NCI-H1694 treated with DMSO at 0.1 percent for 48 hours (cell line): Measurements from ENCODE around the gene IFRD2.

Experiments
- DNase-seq: peaks from one replicate; lab custom pipeline; 2025; lab: John Stamatoyannopoulos, UW

IFRD2 gene

DNA sequence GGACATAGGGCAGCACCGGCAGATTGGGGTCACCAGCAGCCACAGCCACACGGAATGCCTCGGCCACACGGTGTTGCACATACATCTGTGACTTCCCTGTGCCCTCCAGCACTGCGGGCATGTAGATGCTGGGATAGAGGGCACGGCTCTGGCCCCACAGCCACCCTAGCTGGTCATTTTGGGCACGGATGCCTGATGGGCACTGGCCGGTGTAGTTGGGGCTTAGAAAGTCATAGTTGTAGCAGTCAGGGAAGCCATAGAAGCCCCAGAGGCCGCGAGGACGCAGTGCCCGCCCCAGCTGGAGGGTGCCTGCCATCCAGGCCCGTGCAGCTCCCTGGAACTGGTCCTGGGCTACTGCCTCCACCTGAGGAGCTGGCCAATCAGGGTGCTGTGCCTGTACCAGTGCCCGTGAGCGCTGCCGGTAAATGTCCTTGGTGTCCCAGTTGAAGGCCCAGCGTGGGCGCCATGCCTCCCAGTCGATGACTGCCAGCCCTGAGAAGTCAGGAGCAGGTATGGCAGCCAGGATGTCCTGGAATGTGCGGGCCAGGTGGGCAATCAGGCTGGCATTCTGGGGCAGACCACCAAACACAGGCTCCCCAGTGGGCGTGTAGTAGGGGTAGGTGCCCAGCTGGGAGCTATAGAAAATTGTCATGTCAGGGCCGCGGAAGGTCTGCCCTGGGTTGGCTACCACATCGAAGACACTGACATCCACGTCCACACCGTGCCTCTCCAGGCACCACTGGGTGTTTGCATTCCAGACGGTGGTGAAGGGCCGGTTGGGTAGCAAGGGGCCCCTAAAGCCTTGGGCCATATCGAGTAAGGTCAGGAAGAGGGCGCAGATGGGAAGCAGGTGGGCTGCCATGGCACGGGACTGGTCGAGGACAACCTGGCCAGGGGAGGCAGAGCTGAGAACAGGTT is 10.1 kb upstream of the IFRD2 start:
- DNase-seq: no peak

DNA sequence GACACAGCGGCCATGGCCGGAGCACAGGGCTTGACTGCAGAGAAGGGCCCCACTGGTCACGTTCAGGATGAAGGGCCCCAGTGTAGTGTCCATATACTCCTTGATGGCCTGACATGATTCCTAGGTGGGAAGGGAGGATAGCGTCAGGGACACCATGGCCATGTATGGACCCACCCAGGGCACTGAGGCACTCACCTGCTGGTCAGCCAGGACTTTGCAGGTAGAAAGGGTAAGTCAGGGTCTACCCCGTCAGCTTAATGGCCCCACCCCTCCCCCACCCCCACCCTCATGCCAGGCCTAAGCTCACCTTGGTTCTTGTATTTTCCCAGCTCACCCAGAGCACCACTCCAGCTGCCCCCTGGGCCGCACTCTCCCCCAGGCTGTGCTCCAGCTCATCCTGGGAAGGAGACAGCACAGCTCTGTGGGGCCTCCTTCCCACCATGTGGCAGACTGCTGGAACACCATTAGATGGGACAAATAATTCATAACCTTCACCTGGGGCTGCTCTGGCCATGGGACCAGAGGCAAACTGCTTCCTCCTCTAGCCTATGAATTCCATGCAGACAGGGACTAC is 8.5 kb upstream of the IFRD2 start:
- DNase-seq: no peak

DNA sequence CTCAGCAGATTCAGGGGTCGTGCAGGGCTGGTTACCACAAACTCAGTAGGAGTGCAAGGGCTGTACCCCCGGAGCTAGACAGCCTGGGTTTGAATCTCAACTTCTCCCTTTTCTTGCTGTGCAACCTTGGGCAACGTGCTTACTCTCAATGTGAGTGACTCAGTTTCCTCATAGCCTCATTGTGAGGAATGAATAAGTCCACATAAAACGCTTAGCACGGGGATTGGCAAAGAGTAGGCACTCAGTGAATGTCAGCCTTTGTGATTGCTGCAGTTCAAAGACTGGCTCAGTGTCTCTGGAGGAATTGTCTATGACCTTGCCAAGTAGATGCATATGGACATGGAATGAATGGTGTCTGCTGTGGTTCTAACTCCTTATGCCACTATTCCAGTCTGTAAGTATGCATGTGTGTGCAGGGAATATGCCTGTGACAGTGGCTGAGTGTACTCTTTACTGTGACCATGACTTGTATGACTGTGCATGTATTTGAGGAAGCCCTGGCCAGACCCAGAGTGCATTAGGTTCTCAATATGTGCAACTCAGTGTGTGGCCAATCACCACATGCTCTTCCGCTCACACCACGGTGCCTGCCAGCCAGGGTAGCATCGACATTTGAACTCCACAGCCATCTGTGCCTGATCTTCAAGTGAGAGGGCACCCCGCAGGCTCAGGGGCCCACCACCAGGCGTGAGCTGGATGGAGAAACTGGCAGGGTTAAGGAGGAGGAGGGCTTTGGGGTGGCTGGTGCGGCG is 7.9 kb upstream of the IFRD2 start:
- DNase-seq: no peak

DNA sequence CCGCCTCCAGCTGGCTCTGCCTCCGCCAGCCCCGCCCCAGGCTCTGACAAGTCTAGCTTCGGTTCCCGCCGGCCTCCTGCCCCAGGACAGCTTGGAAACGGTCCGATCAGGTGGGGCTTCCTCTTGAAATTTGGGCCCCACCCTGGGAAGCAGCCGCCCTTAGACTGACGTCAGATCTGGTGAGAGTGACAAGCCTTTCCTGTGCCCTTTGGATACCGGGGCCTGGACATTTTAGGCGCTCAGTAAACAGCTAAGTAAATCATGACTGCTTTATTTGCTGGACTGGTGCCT is 7.4 kb upstream of the IFRD2 start:
- no peak for DNase-seq

GRCh38 chr3:50298836-50299637 is 6.8 kb upstream of the IFRD2 start, which contains the start of the genes HYAL3 and NAA80:
Gene HYAL3 (minus strand): TSS chr3:50299405. CDS start chr3:50295602, 3,803 bp downstream.
Gene NAA80 (minus strand): TSS chr3:50299405. CDS start chr3:50297463, 1,942 bp downstream.
- DNase-seq: peak; percentile 78

GRCh38 chr3:50297896-50298725 is 5.9 kb upstream of the IFRD2 start:
- no peak for DNase-seq

- DNase-seq: no peak
Measured at GRCh38 chr3:50297384-50297775, 5.2 kb upstream of the IFRD2 start.

- no peak for DNase-seq
Measured at GRCh38 chr3:50296721-50297383, 4.6 kb upstream of the IFRD2 start.

DNA sequence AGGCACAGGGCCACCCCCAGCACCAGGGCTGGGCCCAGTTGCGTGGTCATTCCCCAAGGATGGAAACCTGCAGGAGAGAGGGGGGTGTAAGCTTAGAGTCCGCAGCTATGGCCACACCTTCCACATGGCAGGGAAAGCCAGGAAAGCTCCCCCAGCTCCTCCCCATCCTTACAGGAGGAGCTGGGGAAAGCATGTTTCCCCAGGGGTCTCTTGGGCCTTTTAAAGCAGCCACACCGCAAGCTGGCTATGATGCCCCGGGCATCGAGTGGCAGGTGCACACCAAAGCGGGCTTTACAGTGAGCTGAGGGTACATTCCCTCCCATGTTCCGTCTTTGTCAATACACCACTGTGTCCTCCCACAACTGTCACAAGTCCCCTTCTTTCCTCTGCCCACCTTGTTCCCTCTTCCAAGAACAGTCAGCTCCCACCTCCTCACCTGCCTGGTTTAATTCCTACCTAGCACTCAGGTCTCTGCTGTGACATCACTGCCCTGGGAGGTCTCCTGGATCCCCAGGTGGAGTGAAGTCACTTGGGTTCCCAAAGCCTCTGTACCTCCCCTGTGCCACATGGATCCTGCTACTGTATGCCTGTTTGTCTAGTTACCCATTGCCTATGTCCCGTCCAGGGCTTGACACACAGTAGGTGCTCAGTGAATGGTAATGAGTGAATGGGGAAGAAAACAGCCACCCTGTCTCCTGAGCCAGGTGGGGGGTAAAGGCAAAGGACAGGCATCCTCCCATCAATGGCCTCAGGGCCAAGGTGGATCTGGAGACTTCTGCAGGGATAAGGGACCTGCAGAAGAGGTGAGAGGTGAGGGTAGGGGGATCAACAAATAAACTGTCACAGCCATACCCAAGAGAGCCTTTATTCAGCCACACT is 3.6 kb upstream of the IFRD2 start:
- no peak for DNase-seq

DNA sequence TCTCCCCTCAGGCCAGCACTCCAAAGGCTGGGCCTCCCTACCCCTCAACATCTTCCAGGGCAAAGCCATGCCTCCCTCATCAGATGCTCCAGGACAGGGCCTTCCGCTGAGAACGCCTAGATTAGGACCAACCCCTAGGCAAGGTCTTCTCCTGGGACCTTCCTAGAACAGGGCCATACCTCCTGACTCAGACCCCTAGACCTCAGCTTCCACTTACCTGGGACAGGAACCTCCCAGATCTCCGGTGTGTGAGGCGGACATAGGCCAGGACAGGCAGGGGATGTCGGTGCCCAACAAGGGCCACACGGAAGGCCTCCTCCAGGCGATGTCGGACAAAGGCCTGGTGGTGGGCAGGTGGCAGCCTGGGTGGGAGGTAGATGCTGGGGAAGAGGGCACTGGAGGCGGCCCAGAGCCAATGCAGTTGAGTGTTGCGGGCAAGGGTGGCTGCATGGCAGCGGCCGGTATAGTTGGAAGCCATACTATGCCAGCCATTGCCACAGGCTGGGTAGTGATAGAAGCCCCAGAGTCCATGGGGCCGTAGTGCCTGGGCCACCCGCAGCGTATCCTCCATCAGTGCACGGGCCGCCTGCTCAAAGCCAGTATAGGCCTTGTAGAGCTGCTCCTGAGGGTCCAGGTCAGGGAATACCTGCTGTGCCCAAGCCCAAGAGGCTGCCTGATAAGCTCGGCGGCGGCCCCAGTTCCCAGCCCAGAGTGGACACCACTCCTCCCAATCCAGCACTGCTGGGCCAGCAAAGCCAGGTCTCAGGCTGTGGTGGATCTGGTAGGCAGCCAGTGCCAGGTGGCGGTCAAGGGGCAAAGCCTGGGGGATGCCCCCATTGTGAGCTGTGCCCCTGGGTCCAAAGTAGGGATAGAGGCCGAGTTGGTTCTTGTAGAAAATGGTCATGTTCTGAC is 2.5 kb upstream of the IFRD2 start:
- DNase-seq: no peak

- no peak for DNase-seq
Measured at GRCh38 chr3:50294089-50294488, 1.9 kb upstream of the IFRD2 start.

- no peak for DNase-seq
Measured at GRCh38 chr3:50293079-50293801, 1.0 kb upstream of the IFRD2 start.

DNA sequence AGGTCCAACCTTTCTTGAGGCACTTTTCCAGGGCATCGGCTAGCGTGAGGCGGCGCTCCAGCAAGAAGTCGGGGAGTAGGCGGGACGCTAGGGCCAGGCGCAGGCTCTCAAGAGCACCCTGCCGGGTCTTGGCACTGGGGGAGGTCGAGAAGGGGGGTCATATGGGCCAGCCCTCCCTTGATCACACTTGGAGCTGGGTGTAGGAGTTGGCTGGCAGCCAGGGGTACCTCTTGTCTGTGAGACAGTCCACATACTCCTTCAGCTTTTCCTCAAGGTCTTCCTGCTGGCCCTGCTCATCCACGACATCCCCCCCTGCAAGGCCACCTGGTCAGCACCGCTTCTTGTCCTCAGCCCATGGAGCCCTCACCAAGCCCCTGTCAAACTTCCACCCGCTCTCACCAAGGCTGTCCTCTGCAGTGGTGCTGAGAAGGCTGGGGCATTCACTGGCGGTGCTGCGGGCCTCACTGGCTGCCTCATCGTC is 2.0 kb downstream of the IFRD2 start:
- no peak for DNase-seq

GRCh38 chr3:50289130-50289529 is 3.1 kb downstream of the IFRD2 start:
- DNase-seq: no peak

DNA sequence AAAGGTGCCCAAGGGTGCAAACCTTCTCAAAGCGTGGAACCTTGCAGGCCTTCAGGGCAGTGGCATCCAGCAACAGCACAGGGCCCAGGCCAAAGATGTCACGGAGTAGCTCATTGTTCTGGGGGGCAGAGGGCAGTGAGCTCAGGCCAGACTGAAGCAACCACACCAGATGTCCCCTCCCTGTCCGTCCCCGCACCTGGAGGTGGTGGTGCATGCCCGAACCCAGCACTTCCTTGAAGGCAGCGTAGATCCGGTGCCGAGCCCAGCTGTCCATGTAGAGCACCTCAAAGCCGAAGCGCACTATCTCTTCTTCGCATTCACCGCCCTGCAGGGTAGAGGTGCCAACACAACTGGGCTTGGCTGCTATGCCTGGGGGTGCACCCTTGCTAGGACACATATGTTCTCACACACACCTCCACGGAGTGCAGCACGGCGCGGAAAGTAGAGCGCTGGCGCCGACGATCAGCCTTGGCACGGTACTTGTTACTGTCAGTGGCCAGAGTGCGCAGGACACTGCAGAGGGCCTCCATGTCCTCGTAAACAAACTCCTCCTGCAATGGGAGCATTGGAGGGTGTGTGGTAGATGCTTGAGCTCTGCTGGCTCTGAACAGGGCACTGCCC is 3.7 kb downstream of the IFRD2 start:
- DNase-seq: no peak

DNA sequence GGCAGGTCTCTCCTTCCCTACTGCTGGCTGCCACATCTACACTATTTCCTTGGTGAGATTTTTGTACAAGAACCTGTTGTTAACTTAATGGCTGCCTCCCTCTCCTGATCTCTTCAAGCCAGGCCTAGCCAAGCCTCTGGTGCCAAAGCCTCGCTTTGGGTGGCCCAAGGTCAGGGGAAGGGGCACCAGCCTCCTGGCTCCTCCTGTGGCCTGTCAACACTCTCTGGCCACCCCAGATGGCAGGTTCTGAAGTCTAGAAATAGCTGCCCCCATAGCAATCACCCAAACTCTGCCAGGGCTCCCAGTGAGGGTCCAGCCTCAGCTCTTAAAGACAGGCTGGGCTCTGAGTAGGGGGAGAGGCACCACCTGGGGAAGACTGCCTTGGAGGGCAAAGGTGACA is 5.0 kb downstream of the IFRD2 start:
- no peak for DNase-seq
